NCI-H1105 (cell line): ENCODE measurements around the gene MEIS1.

Experiments
- DNase-seq: peaks from one replicate; lab custom pipeline; 2025; lab: John Stamatoyannopoulos, UW

MEIS1 gene

GRCh38 chr2:66443979-66444861, 9.3 kb downstream of the MEIS1 start:
- DNase-seq = no peak

DNA sequence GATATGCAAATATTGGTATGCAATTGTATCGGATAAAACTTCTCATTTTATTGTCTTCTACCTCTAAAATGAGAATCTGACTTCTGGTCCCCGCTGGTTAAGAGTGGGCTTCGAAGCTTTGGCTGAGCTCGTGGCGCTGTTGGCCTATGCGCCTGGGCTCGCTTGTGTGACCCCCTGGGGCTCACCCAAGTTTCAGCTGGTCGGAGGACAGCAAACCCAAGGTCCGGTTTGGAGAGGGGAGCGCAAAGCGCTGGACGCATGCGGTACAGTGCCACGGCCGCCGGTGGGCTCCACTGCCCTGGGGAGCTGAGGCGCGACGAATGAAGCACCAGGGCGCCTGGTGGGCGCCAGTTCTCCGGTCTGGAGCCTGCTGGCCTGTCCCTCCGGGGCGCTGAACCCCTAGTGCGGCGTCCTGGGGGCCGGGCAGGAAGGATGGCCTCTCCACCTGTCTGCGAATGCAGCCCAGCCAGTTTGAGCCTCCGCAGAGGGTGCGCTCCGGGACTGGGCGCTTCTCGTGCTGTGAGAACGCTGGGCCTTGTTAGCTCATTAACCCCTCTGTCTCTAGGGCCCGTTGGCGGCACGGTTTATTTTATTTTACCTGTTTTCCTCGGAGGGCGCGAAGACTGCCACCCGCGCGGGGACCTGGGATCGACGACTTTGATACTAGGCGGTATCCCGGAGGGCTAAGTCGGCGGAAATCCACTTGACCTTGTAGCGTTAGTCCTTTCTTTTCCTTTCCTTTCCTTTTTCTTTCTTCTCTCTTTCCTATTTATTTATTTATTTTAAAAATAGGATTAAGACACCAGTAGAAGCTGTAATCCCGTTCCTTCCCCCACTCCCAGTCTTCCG, 10.4 kb downstream of the MEIS1 start:
- DNase-seq = no peak

- DNase-seq = no peak
These were observed 11.3 kb downstream of the MEIS1 start for GRCh38 chr2:66445925-66446871.

DNA sequence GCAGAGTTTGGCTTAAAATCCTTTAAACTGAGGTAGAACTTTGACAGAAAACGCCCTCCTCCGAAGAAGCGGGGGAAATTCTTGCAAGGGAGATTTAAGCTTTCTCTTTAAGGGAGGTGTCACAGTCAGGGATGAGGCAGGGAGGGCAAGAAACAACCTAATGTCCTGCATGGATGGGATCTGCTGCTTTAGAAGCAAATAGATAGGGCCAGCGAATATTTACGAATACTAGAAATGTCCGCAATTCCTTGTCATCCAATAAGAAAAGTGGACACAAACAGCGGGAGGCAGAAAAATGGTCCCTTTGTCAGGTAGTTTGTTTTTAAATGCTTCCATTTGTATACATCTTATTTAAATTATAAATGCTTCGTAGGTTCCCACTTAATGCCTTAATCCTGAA, 12.0 kb downstream of the MEIS1 start:
- no peak for DNase-seq

DNA sequence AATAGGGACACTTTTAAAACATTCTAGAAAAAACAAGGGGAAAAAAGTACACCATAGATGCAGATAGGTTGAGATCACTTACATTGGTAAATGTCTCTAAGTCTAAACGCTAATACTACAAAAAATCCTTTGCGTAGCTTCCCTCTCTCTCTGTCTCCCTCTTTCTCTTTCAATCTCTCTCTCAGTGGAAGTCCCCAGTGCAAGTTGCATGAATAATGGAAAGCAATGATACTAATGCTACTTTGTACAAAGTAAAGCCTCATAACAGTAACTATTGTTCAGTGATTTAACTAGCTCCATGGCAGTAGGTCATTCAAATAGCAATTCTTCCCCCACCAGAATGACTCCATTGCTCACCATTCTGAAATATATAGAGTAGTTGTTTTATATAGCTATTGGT, 12.8 kb downstream of the MEIS1 start:
- no peak for DNase-seq

DNA sequence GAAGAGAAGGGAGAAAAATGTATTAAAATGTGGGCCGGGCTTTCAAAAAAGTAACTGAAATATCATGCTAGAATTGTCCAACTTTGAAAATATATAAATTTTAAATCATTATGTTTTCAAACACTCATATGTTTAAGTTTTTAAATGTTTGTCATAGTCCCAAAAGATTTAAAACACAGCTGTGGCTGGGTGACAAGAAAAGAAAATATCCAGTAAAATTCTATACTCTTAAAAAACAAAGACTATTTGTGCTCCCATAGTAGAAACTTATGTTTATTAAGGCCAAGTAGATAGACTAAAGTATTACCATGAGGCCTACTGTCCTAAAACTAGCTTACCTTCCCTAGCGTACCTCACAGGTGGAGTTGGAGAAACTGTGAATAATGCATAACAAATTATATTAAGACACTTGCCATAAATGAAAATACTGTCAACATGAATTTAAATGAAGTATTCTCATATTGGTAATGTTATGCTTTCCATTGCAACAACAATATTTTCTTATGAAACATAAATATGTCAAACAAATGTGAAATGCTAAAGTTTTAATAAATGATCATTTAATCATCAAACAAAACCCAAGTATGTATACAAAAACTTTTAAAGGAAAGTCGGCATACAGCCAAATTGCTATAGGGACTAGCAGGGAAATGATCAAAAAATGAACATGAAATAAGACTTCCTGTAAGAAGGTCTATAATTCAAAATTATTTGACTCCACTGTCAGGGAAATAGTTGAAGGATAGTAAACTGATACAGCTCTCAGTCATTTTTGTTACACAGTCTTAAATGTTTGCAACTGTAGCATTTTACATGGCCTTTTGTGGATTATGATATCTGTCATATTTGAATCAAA, 13.4 kb downstream of the MEIS1 start:
- no peak for DNase-seq

DNA sequence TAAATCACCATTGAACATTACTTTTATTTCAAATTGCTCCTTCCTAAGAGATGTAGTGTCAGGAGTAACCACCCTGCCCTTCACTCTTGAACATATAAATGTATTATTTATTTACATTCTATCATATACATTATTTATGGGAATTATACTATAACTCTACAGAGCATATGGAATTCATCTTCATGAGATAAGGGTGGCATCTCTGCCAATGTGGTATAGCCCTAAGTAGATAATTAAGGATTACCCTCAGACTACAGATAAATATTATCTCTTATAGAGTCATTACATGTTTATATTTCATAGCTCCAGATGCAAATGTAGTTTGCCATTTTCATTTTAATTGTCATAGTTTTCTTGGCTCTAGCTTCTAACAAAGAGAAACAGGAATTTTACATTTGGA, 17.3 kb downstream of the MEIS1 start:
- no peak for DNase-seq

GRCh38 chr2:66452917-66453316, 18.0 kb downstream of the MEIS1 start:
- no peak for DNase-seq

DNA sequence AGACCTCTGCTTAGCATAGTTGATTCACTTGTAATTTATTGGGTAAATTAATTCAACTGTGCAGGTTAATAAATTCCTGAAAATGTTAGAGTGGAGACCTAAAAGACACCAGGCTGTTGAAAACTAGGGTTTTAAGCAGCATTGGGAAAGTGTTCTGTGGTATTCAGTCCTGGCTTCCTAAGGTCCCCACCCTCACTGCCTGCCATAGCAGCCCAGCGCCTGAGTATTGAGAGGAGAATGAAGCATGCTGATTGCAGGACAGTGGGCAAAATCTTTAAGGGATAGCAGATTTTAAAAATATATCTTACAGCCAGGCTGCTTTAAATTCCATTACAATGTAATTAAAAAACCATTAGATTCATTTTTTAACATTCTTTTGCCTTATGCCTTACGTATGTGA, 20.6 kb downstream of the MEIS1 start:
- DNase-seq = no peak

GRCh38 chr2:66456183-66457041, 21.5 kb downstream of the MEIS1 start:
- DNase-seq = peak; percentile 15

GRCh38 chr2:66457545-66457944, 22.6 kb downstream of the MEIS1 start:
- no peak for DNase-seq

DNA sequence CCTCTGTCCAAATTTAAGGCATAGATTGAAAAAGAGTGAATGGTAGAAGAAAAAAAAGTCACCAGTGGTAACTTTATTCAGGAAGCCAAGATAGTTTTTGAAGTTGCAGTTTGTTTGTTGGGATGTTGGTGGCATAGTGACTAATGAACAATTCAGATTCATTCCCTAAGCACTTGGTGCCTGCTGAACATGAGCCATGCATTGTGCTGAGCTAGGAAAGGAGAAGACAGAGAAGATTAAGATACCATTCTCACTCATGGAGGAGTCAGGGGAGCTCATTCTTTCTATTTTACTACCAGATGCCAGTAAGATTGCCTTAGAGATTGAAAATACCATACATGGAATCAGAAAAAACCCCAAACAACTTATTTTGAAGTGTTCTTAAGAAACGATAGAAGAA, 25.1 kb downstream of the MEIS1 start:
- no peak for DNase-seq

- DNase-seq = no peak
These were observed 26.2 kb downstream of the MEIS1 start for GRCh38 chr2:66461001-66461663.

DNA sequence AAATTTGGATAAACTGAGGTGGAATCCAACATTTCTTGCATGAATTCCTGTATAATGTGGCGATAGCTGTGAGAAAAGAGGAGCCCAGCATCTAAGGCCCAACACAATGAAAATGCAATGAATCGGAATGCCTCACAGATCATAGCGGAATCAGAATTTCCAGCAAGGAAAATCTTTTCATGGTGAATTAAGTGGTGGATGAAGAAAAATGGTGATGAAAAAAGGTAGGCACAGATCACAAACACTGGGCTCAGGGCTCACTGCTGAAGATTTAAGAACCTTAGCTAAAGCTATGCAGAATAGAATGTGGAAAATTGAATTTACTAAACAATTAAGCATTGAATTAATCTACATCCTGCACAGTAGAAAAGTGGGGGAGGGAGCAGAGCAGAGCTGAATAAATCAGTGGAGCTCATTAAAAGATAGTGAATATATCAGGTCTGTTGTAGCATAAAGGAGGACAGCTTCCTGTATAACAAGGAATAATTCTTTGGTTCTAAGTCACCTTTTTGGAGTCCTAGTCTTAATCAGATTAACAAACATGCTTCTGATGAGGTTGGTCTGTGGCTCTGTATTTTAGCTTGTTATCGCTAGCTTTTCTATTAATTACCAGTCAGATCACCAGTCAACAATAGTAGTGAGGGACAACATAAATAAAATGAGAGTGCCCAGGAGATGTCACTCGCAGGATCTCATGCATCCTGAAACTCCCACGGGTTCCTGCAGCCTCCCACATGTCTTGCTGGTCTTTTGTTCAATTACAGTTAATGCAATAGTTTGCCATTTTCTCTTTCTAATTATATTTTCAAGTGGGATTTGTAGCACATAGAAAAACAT, 27.0 kb downstream of the MEIS1 start:
- DNase-seq = no peak

- DNase-seq = no peak
These were observed 27.5 kb downstream of the MEIS1 start for GRCh38 chr2:66462501-66462825.

- DNase-seq = no peak
These were observed 28.4 kb downstream of the MEIS1 start for GRCh38 chr2:66463206-66463755.

GRCh38 chr2:66464930-66465637, 30.2 kb downstream of the MEIS1 start:
- DNase-seq = no peak

- no peak for DNase-seq
These were observed 31.5 kb downstream of the MEIS1 start for GRCh38 chr2:66466433-66466832.
